IMR-90 (cell line): ENCODE results near the gene RNASEH2B. TPM values are rescaled to one million over a fixed set of nuclear protein-coding genes. Genes with fewer than 3 reads are reported as not detected.

Experiments used
- ATAC-seq: fragments of 200-7000 bp; cut with Tn5 transposase; 2 replicates; pipeline ENCODE4 v1.9.1; 2020; ENCODE audit warnings: low read depth, mild to moderate bottlenecking, moderate library complexity
- BruUV-seq: library from RNA; stranded (reverse); fragments of 400-500 nt; replicated peaks from 2 replicates; lab custom pipeline; 2021; lab: Mats Ljungman, UMichigan
- CTCF ChIA-PET: fragments of 300-600 bp; formaldehyde crosslinking; extraction: SDS; loops from one replicate; lab custom pipeline; 2021; ENCODE audit warnings: antibody characterized with exemption; lab: Yijun Ruan, JAX
- POLR2A ChIA-PET: fragments of 300-600 bp; sonication (Branson Sonifier 250); formaldehyde crosslinking; loops from one replicate; lab custom pipeline; 2022; ENCODE audit warnings: antibody characterized with exemption; ENCODE audit not compliant: unreplicated experiment; lab: Charles Lee
- DNase-seq: peaks from one replicate; pipeline ENCODE4 v3.0.0; 2013
- H2AFZ ChIP-seq: replicated peaks from 2 replicates; pipeline ENCODE3; 2013; ENCODE audit warnings: low read length, mild to moderate bottlenecking; ENCODE audit not compliant: poor library complexity
- H2AK5ac ChIP-seq: 2 replicates; pipeline ENCODE4 v1.6.1; 2013; ENCODE audit warnings: low read depth, low read length, inconsistent platforms
- H2AK9ac ChIP-seq: replicated peaks from 2 replicates; pipeline ENCODE3; 2013; ENCODE audit warnings: mild to moderate bottlenecking, low read depth, low read length, moderate library complexity; ENCODE audit not compliant: poor library complexity
- H2BK120ac ChIP-seq: 2 replicates; pipeline ENCODE4 v1.6.1; 2013; ENCODE audit warnings: low read depth, low read length, inconsistent platforms
- H2BK15ac ChIP-seq: 3 replicates; pipeline ENCODE4 v1.6.1; 2013; ENCODE audit warnings: low read depth, low read length, inconsistent platforms
- H2BK20ac ChIP-seq: 2 replicates; pipeline ENCODE4 v1.6.1; 2013; ENCODE audit warnings: low read depth, mild to moderate bottlenecking, inconsistent platforms, low read length, moderate library complexity
- H2BK5ac ChIP-seq: 2 replicates; pipeline ENCODE4 v1.6.1; 2013; ENCODE audit warnings: mild to moderate bottlenecking, low read depth, low read length, inconsistent platforms; ENCODE audit not compliant: poor library complexity, severe bottlenecking
- H3K14ac ChIP-seq: replicated peaks from 2 replicates; pipeline ENCODE4 v1.6.1; 2013; ENCODE audit warnings: low read depth, low read length, inconsistent platforms
- H3K18ac ChIP-seq: 2 replicates; pipeline ENCODE4 v1.6.1; 2013; ENCODE audit warnings: low read depth, low read length, control low read depth
- H3K23ac ChIP-seq: 2 replicates; pipeline ENCODE4 v1.6.1; 2013; ENCODE audit warnings: low read depth, low read length, inconsistent platforms
- H3K27ac ChIP-seq: 2 replicates; pipeline ENCODE4 v1.5.1; 2013; ENCODE audit warnings: mild to moderate bottlenecking, control low read depth, low read length; ENCODE audit not compliant: insufficient read depth
- H3K27me3 ChIP-seq: 2 replicates; pipeline ENCODE4 v1.6.1; 2013; ENCODE audit warnings: low read length; ENCODE audit not compliant: control insufficient read depth, insufficient read depth
- H3K36me3 ChIP-seq: 2 replicates; pipeline ENCODE4 v1.6.1; 2013; ENCODE audit warnings: low read length, mixed read lengths; ENCODE audit not compliant: control insufficient read depth, insufficient read depth
- H3K4ac ChIP-seq: 2 replicates; pipeline ENCODE4 v1.6.1; 2013; ENCODE audit warnings: low read depth, low read length, inconsistent platforms
- H3K4me1 ChIP-seq: 2 replicates; pipeline ENCODE4 v1.6.1; 2013; ENCODE audit warnings: low read length, mixed read lengths; ENCODE audit not compliant: control insufficient read depth, insufficient read depth
- H3K4me2 ChIP-seq: 2 replicates; pipeline ENCODE4 v1.6.1; 2013; ENCODE audit warnings: low read depth, mild to moderate bottlenecking, control low read depth, low read length, moderate library complexity
- H3K4me3 ChIP-seq: 2 replicates; pipeline ENCODE4 v1.5.1; 2013; ENCODE audit warnings: low read depth, mild to moderate bottlenecking, control low read depth, low read length, moderate library complexity; ENCODE audit not compliant: insufficient read depth
- H3K56ac ChIP-seq: 2 replicates; pipeline ENCODE4 v1.6.1; 2013; ENCODE audit warnings: low read length, inconsistent platforms; ENCODE audit not compliant: insufficient read depth; ENCODE audit errors: extremely low read depth
- H3K79me1 ChIP-seq, 2 experiments: 2 replicates each; pipeline ENCODE4 v1.6.1; 2013; ENCODE audit warnings: low read length in 2 of 2, inconsistent platforms in 1 of 2, low read depth in 1 of 2
- H3K9ac ChIP-seq: 2 replicates; pipeline ENCODE4 v1.6.1; 2013; ENCODE audit warnings: low read depth, low read length, control low read depth
- H3K9me1 ChIP-seq: 2 replicates; pipeline ENCODE4 v1.6.1; 2013; ENCODE audit warnings: low read length, inconsistent platforms; ENCODE audit not compliant: insufficient read depth
- H3K9me3 ChIP-seq: 2 replicates; pipeline ENCODE4 v1.6.1; 2013; ENCODE audit warnings: low read length; ENCODE audit not compliant: control insufficient read depth, insufficient read depth
- H4K20me1 ChIP-seq: 2 replicates; pipeline ENCODE4 v1.6.1; 2013; ENCODE audit warnings: low read length, inconsistent platforms; ENCODE audit not compliant: insufficient read depth
- H4K5ac ChIP-seq: 2 replicates; pipeline ENCODE4 v1.6.1; 2013; ENCODE audit warnings: mild to moderate bottlenecking, low read depth, low read length, control low read depth
- H4K8ac ChIP-seq, 2 experiments: 2 replicates each; pipeline ENCODE4 v1.6.1; 2013; ENCODE audit warnings: low read depth in 2 of 2, low read length in 2 of 2, control low read depth in 1 of 2, inconsistent platforms in 1 of 2
- H4K91ac ChIP-seq: 2 replicates; pipeline ENCODE4 v1.6.1; 2013; ENCODE audit warnings: low read depth, low read length, inconsistent platforms; ENCODE audit not compliant: insufficient read depth
- BHLHE40 ChIP-seq: fragments of 150-350 bp; IDR thresholded peaks from 2 replicates; pipeline ENCODE4 v1.6.1; 2016; ENCODE audit warnings: mild to moderate bottlenecking, low read depth, low read length
- CEBPB ChIP-seq: IDR thresholded peaks from 2 replicates; pipeline ENCODE4 v1.6.1; 2012; ENCODE audit warnings: low read depth, low read length, improper control_type of control experiment
- CHD1 ChIP-seq: IDR thresholded peaks from 2 replicates; pipeline ENCODE4 v1.6.1; 2012; ENCODE audit warnings: low read depth, low read length, improper control_type of control experiment
- CTCF ChIP-seq: conservative IDR thresholded peaks from 2 replicates; pipeline ENCODE4 v1.5.1; 2012; ENCODE audit warnings: mild to moderate bottlenecking, low read depth, low read length, improper control_type of control experiment
- ELK1 ChIP-seq: fragments of 150-350 bp; IDR thresholded peaks from 2 replicates; pipeline ENCODE4 v1.6.1; 2016; ENCODE audit warnings: low read depth, mild to moderate bottlenecking, low read length, moderate library complexity, borderline replicate concordance
- FOS ChIP-seq: fragments of 150-350 bp; IDR thresholded peaks from 2 replicates; pipeline ENCODE4 v1.6.1; 2016; ENCODE audit warnings: low read depth, low read length
- MAFK ChIP-seq: IDR thresholded peaks from 2 replicates; pipeline ENCODE4 v1.6.1; 2012; ENCODE audit warnings: low read depth, low read length, improper control_type of control experiment
- MAZ ChIP-seq: IDR thresholded peaks from 2 replicates; pipeline ENCODE4 v1.6.1; 2012; ENCODE audit warnings: low read depth, mild to moderate bottlenecking, low read length, improper control_type of control experiment, moderate library complexity, borderline replicate concordance
- MXI1 ChIP-seq: IDR thresholded peaks from 2 replicates; pipeline ENCODE4 v1.6.1; 2012; ENCODE audit warnings: low read depth, mild to moderate bottlenecking, low read length, moderate library complexity, borderline replicate concordance
- NFE2L2 ChIP-seq: fragments of 150-350 bp; IDR thresholded peaks from 2 replicates; pipeline ENCODE4 v1.6.1; 2016; ENCODE audit warnings: low read depth, mild to moderate bottlenecking, low read length
- POLR2A ChIP-seq: IDR thresholded peaks from 2 replicates; pipeline ENCODE4 v1.6.1; 2012; ENCODE audit warnings: mild to moderate bottlenecking, low read depth, low read length
- RAD21 ChIP-seq: IDR thresholded peaks from 2 replicates; pipeline ENCODE4 v1.6.1; 2012; ENCODE audit warnings: low read length, improper control_type of control experiment
- RCOR1 ChIP-seq: IDR thresholded peaks from 2 replicates; pipeline ENCODE4 v1.6.1; 2012; ENCODE audit warnings: mild to moderate bottlenecking, low read length, improper control_type of control experiment; ENCODE audit not compliant: insufficient replicate concordance
- RFX5 ChIP-seq: IDR thresholded peaks from 2 replicates; pipeline ENCODE4 v1.8.0; 2012; ENCODE audit warnings: low read depth, mild to moderate bottlenecking, low read length, moderate library complexity
- SMC3 ChIP-seq: fragments of 150-350 bp; IDR thresholded peaks from 2 replicates; pipeline ENCODE4 v1.6.1; 2016; ENCODE audit warnings: low read depth, mild to moderate bottlenecking, antibody characterized with exemption, low read length, moderate library complexity
- USF2 ChIP-seq: fragments of 150-350 bp; IDR thresholded peaks from 2 replicates; pipeline ENCODE4 v1.6.1; 2017; ENCODE audit warnings: mild to moderate bottlenecking, antibody characterized with exemption, low read length, low read depth
- WGBS, 2 experiments: methylation state at CpG; one replicate each; pipeline versions ENCODE4 v1.1.5 to v1.1.7; 2013; ENCODE audit warnings: missing lambda C conversion rate in 2 of 2; ENCODE audit not compliant: insufficient read length in 1 of 2; ENCODE audit errors: extremely low coverage in 2 of 2; 5-methylcytosine and 5-hydroxymethylcytosine counted together
- dilution Hi-C: fragments of 300-500 bp; cut with HindIII; formaldehyde crosslinking; loops from one replicate; pipeline ENCODE4 v1.14.3; 2018; ENCODE audit warnings: low sequenced_read_pairs; ENCODE audit not compliant: unreplicated experiment
- in situ Hi-C: fragments of 300-500 bp; cut with MboI; formaldehyde crosslinking; loops from 3 replicates; pipeline ENCODE4 v1.14.3; 2019; ENCODE audit warnings: low sequenced_read_pairs, inconsistent platforms, mixed read lengths
- intact Hi-C: fragments of 100-400 bp; cut with micrococcal nuclease; formaldehyde crosslinking; loops from 2 replicates; pipeline ENCODE4 v1.10.0; 2022
- polyA plus RNA-seq, 3 experiments: library from polyadenylated mRNA; depleted of rRNA; stranded (reverse); fragments of >200 nt; gene quantifications; 2 replicates each; pipeline ENCODE4 v1.2.3, GENCODE V29; 2012; ENCODE audit warnings: low replicate concordance in 1 of 3
- total RNA-seq: library from RNA; depleted of rRNA; stranded (reverse); fragments of >200 nt; gene quantifications from 2 replicates; pipeline ENCODE4 v1.2.3, GENCODE V29; 2012

The RNASEH2B gene
- total and polyA plus RNA-seq, 2 of the 4 experiments (the other 2 are of a cell fraction), result 11.2 to 14.2 TPM

- H3K9ac ChIP-seq, result no peak overlapping the region
- H2BK20ac ChIP-seq, result no peak overlapping the region
- intact Hi-C loops (no loop called here), dilution Hi-C loops (no loop called here), in situ Hi-C loops (loop anchor here (10.0 to 25.0 kb wide), 4 partner anchors 63 to 1239 kb away; partner anchors contain the start of gene TRIM13)
- BruUV-seq, result no TSS peak
- no peak overlapping the region for H3K4me2 ChIP-seq
- no peak overlapping the region for H2AFZ ChIP-seq
- H3K18ac ChIP-seq, result no peak overlapping the region
- no peaks in the 10 kb centered on the region for H3K9me3 ChIP-seq
- no peaks in the 10 kb centered on the region for H4K20me1 ChIP-seq
- no peak overlapping the region for H2BK5ac ChIP-seq
- no peak for TF ChIP-seq BHLHE40
- no peak for TF ChIP-seq MAZ
- TF ChIP-seq MAFK, result no peak
- no peak for TF ChIP-seq USF2
- TF ChIP-seq RCOR1, result no peak
- TF ChIP-seq NFE2L2, result no peak
- TF ChIP-seq MXI1, result no peak
- no peak for TF ChIP-seq CTCF
- no peak for TF ChIP-seq FOS
- TF ChIP-seq RFX5, result no peak
- no peak for TF ChIP-seq POLR2A
- TF ChIP-seq CHD1, result no peak
- TF ChIP-seq RAD21, result no peak
- no peak for TF ChIP-seq ELK1
- TF ChIP-seq CEBPB, result no peak
- TF ChIP-seq SMC3, result no peak
- no peak overlapping the region for H3K4me3 ChIP-seq
- no peak overlapping the region for H3K4ac ChIP-seq
- WGBS, 2 experiments, result no CpG with 5 or more reads among the region's 2 CpGs
- ATAC-seq (no peak), DNase-seq (no peak)
- H3K27ac ChIP-seq, result no peak overlapping the region
- H2BK15ac ChIP-seq, result no peak overlapping the region
- POLR2A ChIA-PET, result no interaction called here
- no peak overlapping the region for H2AK5ac ChIP-seq
- no peak overlapping the region for H4K8ac ChIP-seq
- CTCF ChIA-PET, result no interaction called here
- H4K91ac ChIP-seq, result no peak overlapping the region
- no peak overlapping the region for H2BK120ac ChIP-seq
- H3K14ac ChIP-seq, result no peak overlapping the region
- H3K36me3 ChIP-seq, result no peaks in the 10 kb centered on the region
- H3K4me1 ChIP-seq, result no peaks in the 10 kb centered on the region
- no peaks in the 10 kb centered on the region for H3K79me1 ChIP-seq
- H4K5ac ChIP-seq, result no peak overlapping the region
- H3K23ac ChIP-seq, result no peak overlapping the region
- no peaks in the 10 kb centered on the region for H3K9me1 ChIP-seq
- H3K27me3 ChIP-seq, result peaks cover 2% of the 10 kb centered on the region
- H2AK9ac ChIP-seq, result no peak overlapping the region
- no peak overlapping the region for H3K56ac ChIP-seq
Observed at GRCh38 chr13:50901701-50902100, 7.9 kb upstream of the RNASEH2B start.
